NT2/D1 (cell line): ENCODE results near the gene ACAP3.

ENCODE experiments used
- DNase-seq: peaks from one replicate; pipeline ENCODE4 v3.0.0-alpha.2; 2011; ENCODE audit warnings: low read depth, low spot score
- H3K27me3 ChIP-seq: 2 replicates; pipeline ENCODE4 v1.6.0; 2011; ENCODE audit warnings: mild to moderate bottlenecking; ENCODE audit not compliant: insufficient read length, insufficient read depth
- H3K36me3 ChIP-seq: 2 replicates; pipeline ENCODE4 v1.6.1; 2011; ENCODE audit warnings: mild to moderate bottlenecking, low read length, mixed read lengths; ENCODE audit not compliant: insufficient read depth, insufficient read length
- H3K4me1 ChIP-seq: 2 replicates; pipeline ENCODE4 v1.5.1; 2011; ENCODE audit not compliant: insufficient read depth, insufficient read length
- H3K4me3 ChIP-seq: 2 replicates; pipeline ENCODE4 v1.5.1; 2011; ENCODE audit warnings: low read depth; ENCODE audit not compliant: insufficient read length
- H3K9ac ChIP-seq: 2 replicates; pipeline ENCODE4 v1.6.0; 2011; ENCODE audit warnings: low read depth; ENCODE audit not compliant: insufficient read length
- H3K9me3 ChIP-seq: 2 replicates; pipeline ENCODE4 v1.5.1; 2011; ENCODE audit warnings: mild to moderate bottlenecking, low read length; ENCODE audit not compliant: insufficient read depth
- SUZ12 ChIP-seq: IDR thresholded peaks from 2 replicates; pipeline ENCODE4 v1.6.1; 2011; ENCODE audit not compliant: insufficient read length, insufficient read depth; ENCODE audit errors: extremely low read depth
- YY1 ChIP-seq: IDR thresholded peaks from 2 replicates; pipeline ENCODE4 v1.6.1; 2011; ENCODE audit not compliant: insufficient read length, insufficient read depth
- ZNF274 ChIP-seq: IDR thresholded peaks from 2 replicates; pipeline ENCODE4 v1.6.1; 2011; ENCODE audit warnings: mild to moderate bottlenecking, low read depth, low read length

Gene ACAP3

DNA sequence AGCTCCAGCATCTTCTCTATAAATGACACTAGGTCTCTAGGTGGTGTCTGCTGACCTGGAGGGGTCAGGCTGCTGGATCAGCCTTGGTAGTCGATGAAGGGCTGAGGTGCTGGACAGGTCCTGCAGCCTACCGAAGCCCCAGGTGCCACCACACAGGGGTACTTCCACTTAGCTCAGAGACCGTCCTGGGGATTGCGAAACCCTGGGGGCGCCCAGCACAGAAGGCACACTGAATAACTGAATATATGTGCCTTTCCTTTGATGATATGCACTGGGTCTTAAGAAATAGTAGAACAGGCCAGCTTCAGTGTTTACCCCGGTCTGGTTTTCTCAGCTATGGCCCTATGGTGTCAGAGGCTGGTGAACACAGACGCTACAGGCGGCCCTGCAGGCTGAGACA, 45.0 kb downstream of the ACAP3 start:
- Histone ChIP-seq H3K4me3 (no peak overlapping the region), H3K4me1 (peaks cover 11% of the 10 kb centered on the region), H3K27me3 (no peaks in the 10 kb centered on the region), H3K9me3 (no peaks in the 10 kb centered on the region), H3K9ac (no peak overlapping the region), H3K36me3 (peaks cover 84% of the 10 kb centered on the region)
- no peak for DNase-seq
- TF ChIP-seq SUZ12 (no peak), YY1 (no peak), ZNF274 (no peak)

DNA sequence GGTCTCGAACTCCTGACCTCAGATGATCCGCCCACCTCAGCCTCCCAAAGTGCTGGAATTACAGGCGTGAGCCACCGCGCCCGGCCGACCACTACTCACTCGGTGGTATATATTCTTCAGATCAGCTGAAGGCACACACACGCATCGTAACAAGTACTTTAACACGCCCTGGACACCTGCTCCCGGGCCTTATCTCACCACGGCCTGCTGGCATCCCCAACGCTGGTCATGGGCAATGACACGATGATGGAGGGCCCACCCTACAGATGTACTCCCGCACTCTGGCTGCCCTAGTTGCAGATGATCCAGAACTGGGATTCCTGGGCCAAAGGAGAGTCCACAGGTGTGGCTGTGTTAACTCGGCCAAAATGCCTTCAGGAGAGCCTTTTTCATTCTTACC, 45.7 kb downstream of the ACAP3 start:
- Histone ChIP-seq H3K4me3 (no peak overlapping the region), H3K36me3 (peaks cover 80% of the 10 kb centered on the region), H3K9ac (no peak overlapping the region), H3K4me1 (peaks cover 15% of the 10 kb centered on the region), H3K9me3 (no peaks in the 10 kb centered on the region), H3K27me3 (no peaks in the 10 kb centered on the region)
- TF ChIP-seq ZNF274 (no peak), SUZ12 (no peak), YY1 (no peak)
- no peak for DNase-seq

DNA sequence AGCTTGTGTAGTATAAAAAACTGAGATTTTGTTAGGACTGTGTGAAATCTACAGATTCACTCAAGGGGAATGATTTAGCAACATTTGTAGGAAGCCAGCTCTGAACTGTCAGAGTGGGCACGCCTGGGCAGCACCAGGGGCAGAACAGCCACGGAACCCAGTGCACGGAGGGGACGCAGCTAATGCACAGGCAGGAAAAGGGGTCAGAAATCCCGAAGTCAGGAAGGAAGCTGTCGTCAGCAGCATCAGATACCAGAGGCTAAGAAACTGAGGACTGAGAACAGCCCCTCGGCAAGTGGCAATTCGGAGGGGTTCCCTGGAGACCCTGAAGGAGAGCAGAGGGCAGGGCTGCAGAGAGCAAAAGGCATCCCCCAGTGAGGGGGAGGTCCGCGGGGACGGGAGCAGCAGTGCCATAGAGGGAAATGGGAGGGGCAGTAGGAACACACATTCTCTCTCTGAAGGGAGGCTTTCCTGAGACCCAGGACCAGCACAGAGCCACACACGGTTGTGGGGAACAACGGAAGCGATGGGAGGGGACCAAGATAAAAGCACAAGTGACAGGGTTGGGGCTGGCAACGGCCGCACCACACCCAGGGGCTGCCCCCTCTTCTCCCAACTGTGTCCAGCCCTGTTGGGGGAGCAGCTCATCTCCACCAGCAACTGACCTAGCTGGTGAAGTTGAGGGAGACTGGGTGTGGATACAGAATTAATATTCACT, 46.7 kb downstream of the ACAP3 start:
- DNase-seq, result no peak
- no peak for TF ChIP-seq ZNF274
- no peak for TF ChIP-seq YY1
- TF ChIP-seq SUZ12, result no peak
- H3K36me3 ChIP-seq, result peaks cover 85% of the 10 kb centered on the region

DNA sequence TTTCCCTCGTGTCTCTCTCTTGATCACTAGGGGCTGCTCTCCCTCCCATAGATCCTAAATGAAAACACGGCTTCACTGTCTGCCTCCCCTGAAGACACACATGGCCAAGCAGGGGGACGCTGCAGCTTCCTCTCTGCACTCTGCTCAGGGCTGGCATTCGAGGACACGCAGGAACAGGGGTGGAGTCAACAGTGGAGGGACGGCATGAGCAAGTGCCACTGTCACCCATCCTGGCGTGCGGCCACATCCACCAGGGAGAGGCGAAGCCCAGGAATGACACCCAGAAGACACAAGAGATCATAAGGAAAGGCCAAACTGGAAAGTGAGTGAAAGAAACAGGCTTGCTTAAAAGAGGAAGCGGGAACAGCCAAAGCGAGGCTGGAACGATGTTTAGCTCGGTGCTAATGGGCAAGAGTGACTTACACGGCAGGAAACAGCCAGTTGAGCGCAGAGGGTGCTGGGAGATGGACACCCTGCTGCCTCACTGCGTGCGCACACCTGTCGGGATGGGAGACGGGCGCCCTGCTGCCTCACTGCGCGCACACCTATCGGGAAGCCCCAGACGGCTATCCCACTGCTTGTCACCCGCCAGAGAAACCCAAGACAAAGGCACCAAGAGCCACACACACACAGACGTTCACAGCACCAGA, 47.7 kb downstream of the ACAP3 start:
- Histone ChIP-seq H3K4me3 (no peak overlapping the region), H3K9me3 (no peaks in the 10 kb centered on the region), H3K4me1 (peaks cover 20% of the 10 kb centered on the region), H3K27me3 (no peaks in the 10 kb centered on the region), H3K36me3 (peaks cover 85% of the 10 kb centered on the region), H3K9ac (no peak overlapping the region)
- TF ChIP-seq ZNF274 (no peak), SUZ12 (no peak), YY1 (no peak)
- DNase-seq, result no peak

More for the DNA sequence above, 46.7 kb downstream of the ACAP3 start:
- Histone ChIP-seq H3K27me3 (no peaks in the 10 kb centered on the region), H3K9me3 (no peaks in the 10 kb centered on the region), H3K9ac (peak overlapping the region; percentile 50), H3K4me3 (no peak overlapping the region), H3K4me1 (peaks cover 17% of the 10 kb centered on the region)

DNA sequence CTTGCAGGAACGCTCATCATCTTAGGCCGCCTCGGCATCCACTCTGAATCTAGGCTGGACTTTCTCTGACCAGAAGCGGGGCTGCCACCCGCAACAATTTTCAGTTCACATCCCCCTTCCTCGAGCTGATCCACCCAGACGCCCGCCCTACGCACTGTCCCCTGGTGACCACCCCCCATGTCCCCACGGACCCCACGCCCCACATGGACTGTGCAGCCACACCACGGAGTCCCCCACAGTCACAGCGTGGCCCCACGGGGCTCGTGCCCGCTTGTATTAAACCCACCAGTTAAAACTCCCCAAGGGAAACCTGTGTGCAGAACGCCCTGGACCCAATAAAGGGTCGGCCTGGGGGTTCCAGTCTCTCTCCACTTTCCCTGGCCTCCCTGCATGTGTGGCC, 48.2 kb downstream of the ACAP3 start:
- H3K36me3 ChIP-seq, result peaks cover 85% of the 10 kb centered on the region
- H3K4me3 ChIP-seq, result no peak overlapping the region
- peaks cover 22% of the 10 kb centered on the region for H3K4me1 ChIP-seq
- DNase-seq, result no peak
- H3K9me3 ChIP-seq, result no peaks in the 10 kb centered on the region
- no peaks in the 10 kb centered on the region for H3K27me3 ChIP-seq
- H3K9ac ChIP-seq, result no peak overlapping the region
- TF ChIP-seq YY1 (no peak), SUZ12 (no peak), ZNF274 (no peak)

DNA sequence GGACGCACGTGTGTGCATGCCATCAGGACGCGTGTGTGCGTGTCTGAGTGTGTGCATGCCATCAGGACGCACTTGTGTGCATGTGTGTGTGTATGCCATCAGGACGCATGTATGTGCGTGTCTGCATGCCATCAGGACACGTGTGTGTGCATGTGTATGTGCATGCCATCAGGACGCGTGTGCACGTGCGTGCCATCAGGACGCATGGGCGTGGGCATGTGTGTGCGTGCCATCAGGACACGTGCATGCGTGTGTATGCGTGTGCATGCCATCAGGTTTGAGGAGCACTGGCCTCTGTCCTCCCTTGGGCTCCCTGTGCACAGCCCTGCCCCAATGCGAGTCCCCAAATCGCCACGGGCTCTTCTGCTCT, 48.6 kb downstream of the ACAP3 start:
- peaks cover 86% of the 10 kb centered on the region for H3K36me3 ChIP-seq
- peaks cover 22% of the 10 kb centered on the region for H3K4me1 ChIP-seq
- DNase-seq, result no peak
- TF ChIP-seq YY1 (no peak), SUZ12 (no peak), ZNF274 (no peak)
- no peaks in the 10 kb centered on the region for H3K9me3 ChIP-seq
- no peak overlapping the region for H3K4me3 ChIP-seq
- no peak overlapping the region for H3K9ac ChIP-seq
- H3K27me3 ChIP-seq, result no peaks in the 10 kb centered on the region

DNA sequence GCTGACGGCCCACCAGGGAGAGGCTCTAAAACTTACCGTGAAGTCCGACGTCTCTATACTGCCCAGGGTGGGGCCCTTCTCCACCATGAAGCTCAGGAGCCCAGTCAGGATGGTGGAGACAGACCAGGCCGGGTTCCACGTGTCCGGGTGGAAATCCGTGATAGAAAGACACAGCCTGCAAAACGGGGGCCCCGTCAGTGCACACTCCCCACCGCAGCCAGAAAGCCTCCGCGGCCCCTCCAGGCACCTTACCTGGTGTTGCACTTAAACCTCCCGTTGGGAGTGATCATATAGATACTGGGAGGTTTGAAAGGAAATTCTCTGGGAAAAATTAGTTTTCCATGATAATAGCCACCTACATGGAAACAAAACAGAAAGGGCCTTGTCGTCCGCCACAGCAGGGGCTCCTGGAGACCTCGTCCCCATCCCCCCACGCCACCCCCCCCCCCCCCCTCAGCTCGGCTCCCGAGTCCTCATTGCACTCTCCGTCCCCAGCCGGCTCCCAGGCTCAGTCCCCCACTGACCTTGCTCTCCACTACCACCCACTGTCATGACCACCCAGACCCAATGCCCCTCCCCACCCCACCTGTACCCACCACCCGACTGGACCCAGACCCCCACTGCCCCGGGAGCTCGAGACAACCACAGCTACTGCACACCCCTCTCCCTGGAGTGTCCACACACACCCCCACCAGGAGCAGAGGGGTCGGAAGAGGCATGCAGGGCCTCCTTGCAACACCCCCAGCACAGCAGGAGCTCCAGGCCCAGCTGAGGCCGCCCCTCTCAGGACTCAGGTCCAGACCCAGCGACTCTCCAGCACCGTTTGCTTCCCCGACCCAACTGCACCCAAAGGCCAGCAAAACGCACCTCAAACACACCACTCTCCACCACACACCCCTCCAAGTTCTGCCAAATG, 50.5 kb downstream of the ACAP3 start:
- Histone ChIP-seq H3K36me3 (peaks cover 85% of the 10 kb centered on the region), H3K9me3 (no peaks in the 10 kb centered on the region), H3K9ac (peak overlapping the region; percentile 24)

More for the DNA sequence above, 50.5 kb downstream of the ACAP3 start:
- H3K4me1 ChIP-seq, result peaks cover 22% of the 10 kb centered on the region
- no peak for DNase-seq
- H3K27me3 ChIP-seq, result no peaks in the 10 kb centered on the region
- no peak for TF ChIP-seq ZNF274
- TF ChIP-seq SUZ12, result no peak
- no peak for TF ChIP-seq YY1
- H3K4me3 ChIP-seq, result no peak overlapping the region
